Activated gamma-delta T cell treated with anti-CD3 and anti-CD28 coated beads, Interleukin-2, amount 50 U/mL, for 16 hours (primary cell): ENCODE measurements around the gene ARHGAP19.
"Not testable (repeated sequence)": the region's sequence is repeated elsewhere in the genome, so short reads cannot be mapped to it uniquely, and the experiment has no call there.

Source experiments
- DNase-seq: peaks from one replicate; pipeline ENCODE4 v3.0.0-alpha.2; 2020; ENCODE audit warnings: low read depth

Gene ARHGAP19

GRCh38 chr10:97279121-97279815, 13.2 kb downstream of the ARHGAP19 start:
- no peak for DNase-seq

DNA sequence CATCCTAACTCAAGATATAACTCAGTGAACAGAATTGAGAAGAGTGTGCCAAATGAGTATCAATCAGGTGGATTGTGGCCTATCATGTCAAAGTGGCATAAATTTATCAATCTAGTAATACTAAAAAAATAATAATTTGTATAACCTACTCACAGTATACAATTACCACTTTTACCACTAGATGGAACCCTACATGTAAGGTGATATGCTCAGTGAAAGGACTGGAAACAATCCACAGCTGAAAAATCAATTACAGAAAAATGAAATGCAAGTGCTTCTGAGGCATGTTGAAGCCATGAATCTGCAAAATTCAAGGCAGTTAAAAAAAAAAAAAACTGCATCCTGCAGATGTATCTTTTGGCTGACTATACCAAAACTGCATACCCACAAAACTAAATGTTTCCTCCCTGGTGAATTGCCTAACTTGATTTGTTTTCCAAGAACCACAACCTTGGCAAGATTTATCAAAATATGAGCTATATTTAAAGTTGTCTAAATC, 13.9 kb downstream of the ARHGAP19 start:
- DNase-seq, result no peak

GRCh38 chr10:97277551-97277950, 14.9 kb downstream of the ARHGAP19 start:
- DNase-seq, result no peak

- DNase-seq, result no peak
Measured at GRCh38 chr10:97274828-97275227, 17.6 kb downstream of the ARHGAP19 start.

DNA sequence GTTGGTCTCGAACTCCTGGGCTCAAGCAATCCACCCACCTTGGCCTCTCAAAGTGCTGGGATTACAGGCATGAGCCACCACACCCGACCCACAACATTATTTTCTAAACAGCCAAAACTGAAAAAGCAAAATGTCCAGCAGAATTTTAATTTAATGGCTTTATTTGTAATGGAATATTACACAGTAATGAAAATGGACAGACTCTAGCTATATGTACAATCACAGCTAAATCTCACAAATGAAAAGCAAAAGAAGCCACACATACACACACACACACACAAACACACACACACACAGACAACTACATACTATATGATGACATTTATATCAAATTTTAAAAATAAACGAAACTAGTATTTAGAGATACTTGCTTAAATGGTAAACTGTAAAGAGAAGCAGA, 18.7 kb downstream of the ARHGAP19 start:
- DNase-seq, result no peak

DNA sequence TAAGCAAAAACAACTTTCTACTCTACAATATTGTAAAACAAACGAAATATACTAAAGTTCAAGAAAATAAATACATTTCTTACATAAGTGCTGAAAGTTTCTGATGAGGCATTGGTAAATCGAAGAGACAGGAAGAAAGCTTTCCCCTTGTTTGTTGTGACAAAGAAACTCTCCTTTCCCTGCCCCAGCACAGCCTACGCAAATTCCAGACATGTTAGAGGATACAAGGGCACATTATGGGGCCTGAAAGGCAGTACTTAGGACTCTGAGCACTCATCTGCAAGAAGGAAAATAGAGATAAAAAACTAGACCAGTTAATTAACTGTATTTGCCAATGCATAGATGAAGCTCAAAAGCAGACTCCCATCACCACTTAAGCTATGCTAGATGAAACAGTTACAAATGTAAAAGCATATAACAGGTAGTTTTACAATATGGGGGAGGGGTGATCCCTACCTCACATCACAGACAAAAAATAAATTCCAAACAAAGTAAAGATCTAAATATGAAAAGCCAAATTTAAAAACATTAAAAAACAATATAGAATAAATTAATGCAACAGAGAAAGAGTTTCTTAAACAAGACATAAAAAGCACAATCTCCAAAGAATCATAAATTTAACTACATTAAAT, 21.8 kb downstream of the ARHGAP19 start:
- DNase-seq, result no peak

DNA sequence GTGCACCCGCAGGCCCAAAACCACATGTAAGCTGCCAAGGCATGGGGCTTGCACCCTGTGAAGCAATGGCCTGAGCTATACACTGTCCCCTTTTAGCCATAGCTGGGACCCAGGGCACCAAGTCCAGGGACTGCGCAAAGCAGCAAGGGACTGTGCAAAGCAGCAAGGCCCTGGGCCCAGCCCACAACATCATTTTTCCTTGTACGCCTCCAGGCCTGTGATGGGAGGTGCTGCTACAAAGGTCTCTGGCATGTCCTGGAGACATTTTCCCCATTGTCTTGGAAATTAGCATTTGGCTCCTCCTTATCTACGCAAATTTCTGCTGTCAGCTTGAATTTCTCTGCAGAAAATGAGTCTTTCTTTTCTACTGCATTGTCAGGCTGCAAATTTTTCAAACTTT, 24.8 kb downstream of the ARHGAP19 start:
- no peak for DNase-seq

GRCh38 chr10:97265095-97265494, 27.3 kb downstream of the ARHGAP19 start:
- not testable (repeated sequence) for DNase-seq

- DNase-seq, result no peak
Measured at GRCh38 chr10:97263971-97264370, 28.5 kb downstream of the ARHGAP19 start.

DNA sequence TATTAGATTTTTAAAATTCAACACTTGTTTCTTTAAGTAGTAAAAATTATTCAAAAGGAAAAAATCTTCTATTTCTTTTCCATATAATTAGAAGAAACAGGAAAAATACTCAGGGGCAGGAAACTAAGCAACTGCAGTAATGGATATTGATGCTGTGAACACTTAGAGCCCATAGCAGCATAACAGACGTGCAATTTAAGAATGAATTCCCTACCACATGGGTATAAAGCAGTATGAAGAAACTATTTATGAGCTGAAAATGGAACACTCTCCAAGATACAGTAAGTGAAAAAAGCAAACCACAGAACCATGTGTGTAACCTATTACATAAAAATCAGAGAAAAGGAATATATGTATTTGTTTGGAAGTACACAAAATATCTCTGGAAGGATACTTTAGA, 30.8 kb downstream of the ARHGAP19 start:
- DNase-seq, result no peak

GRCh38 chr10:97261183-97261582, 31.3 kb downstream of the ARHGAP19 start:
- DNase-seq, result no peak

- DNase-seq, result no peak
Measured at GRCh38 chr10:97259119-97259518, 33.3 kb downstream of the ARHGAP19 start.

DNA sequence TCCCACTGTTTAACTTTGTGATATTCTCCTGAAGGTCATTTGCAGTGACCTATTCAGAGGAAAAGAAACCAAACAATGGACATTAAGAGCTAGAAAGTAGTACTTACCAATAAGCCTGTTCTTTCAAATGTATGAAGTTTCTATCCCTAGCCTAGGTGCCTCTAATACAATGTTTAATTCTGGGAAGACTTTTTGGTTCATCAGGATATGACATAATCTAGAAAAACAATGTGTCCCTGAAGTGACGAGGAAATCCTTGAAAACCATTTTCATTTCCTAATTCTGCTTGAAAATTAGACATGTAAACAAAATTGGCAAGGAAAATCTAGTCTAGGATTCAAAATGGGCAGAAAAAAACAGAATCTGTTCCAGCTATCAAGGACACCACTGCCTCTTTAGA, 36.1 kb downstream of the ARHGAP19 start:
- DNase-seq, result no peak

- no peak for DNase-seq
Measured at GRCh38 chr10:97255512-97256293, 36.7 kb downstream of the ARHGAP19 start.

DNA sequence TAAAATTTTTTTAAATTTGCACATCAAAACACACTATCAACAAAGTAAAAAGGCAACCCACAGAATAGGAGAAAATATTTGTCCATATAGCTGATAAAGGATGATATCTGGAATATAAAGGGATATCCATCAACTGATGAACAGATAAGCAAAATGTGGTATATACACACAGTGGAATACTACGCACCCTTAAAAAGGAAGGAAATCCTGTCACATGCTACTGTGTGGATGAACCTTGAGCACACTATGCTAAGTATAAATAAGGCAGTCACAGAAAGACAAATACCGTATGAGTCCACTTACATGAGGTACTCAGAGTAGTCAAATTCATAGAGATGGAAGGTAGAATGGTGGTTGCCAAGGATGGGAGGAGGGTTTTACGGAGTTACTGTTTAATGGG, 37.7 kb downstream of the ARHGAP19 start:
- DNase-seq, result no peak

DNA sequence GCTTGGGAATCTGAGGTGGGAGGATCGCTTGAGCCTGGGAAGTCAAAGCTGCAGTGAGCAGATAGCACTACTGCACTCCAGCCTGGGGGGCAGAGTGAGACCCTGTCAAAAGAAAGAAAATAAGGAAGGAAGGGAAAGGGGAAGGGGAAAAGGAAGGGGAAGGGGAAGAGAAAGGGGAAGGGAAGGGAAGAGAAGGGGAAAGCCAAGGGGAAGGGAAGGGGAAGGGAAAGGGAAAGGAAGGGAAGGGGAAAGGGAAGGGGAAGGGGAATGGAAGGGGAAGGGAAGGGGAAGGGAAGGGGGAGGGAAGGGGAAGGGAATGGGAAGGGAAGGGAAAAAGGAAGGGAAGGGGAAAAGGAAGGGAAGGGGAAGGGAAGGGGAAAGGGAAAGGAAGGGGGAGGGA, 41.5 kb downstream of the ARHGAP19 start:
- no peak for DNase-seq

GRCh38 chr10:97243836-97244235, 48.6 kb downstream of the ARHGAP19 start:
- no peak for DNase-seq

- no peak for DNase-seq
Measured at GRCh38 chr10:97238855-97239254, 53.6 kb downstream of the ARHGAP19 start.

GRCh38 chr10:97235353-97235752, 57.1 kb downstream of the ARHGAP19 start:
- no peak for DNase-seq

GRCh38 chr10:97234400-97234799, 58.0 kb downstream of the ARHGAP19 start:
- DNase-seq, result no peak

DNA sequence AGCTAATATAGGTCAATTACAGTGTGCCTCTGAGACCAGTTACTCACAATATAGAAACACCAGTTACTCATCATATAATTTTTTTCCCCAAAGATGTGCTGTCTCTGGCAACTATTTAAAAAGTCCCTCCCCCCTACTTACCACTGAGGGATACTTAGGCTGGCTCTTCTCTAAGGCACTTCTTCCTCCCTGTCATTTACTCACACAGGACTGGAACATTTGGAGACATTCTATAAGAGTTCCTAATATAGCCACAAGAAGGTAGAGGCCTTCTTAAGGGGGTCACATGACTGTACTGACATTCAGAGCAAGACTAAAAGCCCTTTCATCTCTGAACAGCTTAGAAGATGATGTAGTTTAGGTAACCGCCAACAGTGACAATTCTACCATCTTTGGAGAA, 62.3 kb downstream of the ARHGAP19 start:
- no peak for DNase-seq

DNA sequence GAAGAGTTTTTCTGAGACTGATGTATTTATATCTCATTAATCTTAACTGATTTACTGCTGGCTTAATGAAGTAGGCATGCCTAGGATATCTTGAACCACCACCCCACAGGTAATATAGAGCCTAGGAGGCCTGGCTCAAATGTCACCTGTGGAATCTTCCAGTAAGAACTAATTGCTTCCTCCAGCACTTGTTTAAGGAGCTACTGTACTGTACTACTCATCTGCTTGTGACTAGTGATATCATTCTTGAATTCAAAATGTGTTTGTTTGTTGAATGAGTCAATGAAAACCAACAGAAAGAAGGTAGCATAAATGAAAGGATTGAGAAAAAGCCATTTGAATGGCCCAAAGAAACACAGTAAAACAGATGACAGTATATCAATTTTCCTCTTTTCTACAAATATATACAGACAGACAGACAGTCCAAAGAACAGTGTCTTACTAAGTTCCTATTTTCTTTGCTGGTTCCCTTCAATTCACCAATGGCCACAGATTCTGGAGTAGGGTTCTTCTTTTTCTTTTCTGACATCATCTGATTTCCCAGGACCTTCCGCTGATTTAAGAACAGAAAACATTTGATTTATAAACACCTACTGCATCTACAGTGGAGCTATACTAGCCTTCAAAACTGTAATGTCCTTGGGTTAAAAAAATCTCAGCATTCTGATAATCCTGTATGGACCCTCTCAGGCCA, 63.0 kb downstream of the ARHGAP19 start:
- DNase-seq, result no peak
